NOMO-1 (cell line): ENCODE data around the gene LRSAM1.

Experiments used
- DNase-seq, 2 experiments: peaks; one replicate each; lab custom pipeline; 2025; ENCODE audit not compliant: unreplicated experiment in 2 of 2; lab: John Stamatoyannopoulos, UW

LRSAM1 gene

DNA sequence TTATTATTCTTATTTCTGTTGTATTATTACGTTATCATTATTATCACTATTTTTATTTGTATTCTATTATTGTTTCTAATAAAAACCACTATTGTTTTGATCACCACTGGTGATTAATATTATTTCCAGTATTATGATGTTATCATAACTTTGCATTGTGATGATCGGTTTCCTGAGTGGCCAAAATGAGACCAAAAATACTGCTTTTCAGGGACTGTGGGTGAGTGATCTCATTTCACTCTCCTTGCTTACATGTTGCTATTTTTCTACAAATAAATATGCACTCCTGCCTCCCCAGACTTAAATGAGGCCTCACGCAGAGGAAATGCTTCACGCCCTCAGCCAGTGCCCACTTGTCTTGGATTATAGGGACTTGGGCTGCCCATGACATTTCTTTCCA lies 78.4 kb downstream of the LRSAM1 start:
- no peak for DNase-seq

GRCh38 chr9:127530206-127530941 lies 79.1 kb downstream of the LRSAM1 start:
- no peak for DNase-seq

GRCh38 chr9:127531676-127532075 lies 80.4 kb downstream of the LRSAM1 start:
- no peak for DNase-seq

DNA sequence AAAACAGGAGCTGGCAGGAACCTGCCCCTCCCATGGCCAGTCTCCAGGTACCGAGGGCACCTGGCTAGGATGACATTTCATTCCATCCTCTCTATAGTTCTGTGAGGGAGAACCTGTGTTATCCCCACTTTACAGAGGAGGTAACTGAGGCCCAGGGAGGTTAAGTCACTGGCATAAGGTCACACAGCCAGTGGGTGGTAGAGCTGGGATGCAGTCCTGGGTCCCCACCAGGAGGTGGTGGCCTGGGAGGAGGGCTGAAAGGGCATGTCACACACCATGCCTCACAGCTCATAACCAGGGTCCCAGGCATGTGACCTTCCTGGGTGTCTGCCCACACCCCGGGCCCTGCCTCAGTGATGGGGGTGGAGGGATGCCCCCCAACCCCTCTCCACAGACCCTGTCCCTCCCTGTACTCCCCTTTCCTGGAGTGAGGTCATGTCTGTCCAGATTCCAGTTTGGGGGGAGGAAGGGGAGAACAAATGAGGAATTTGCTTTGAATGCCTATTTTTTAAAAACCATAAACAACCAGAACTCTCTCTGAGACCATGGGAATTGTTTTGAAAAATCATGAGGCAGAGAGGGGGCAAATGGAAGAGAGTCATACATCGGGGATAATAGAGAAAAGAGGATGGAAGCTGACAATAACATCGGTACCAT lies 83.1 kb downstream of the LRSAM1 start:
- DNase-seq = no peak

- no peak for DNase-seq
These were observed 83.6 kb downstream of the LRSAM1 start for GRCh38 chr9:127534931-127535330.

- no peak for DNase-seq
These were observed 84.1 kb downstream of the LRSAM1 start for GRCh38 chr9:127535396-127535795.

GRCh38 chr9:127535834-127536233 lies 84.5 kb downstream of the LRSAM1 start:
- DNase-seq = no peak

DNA sequence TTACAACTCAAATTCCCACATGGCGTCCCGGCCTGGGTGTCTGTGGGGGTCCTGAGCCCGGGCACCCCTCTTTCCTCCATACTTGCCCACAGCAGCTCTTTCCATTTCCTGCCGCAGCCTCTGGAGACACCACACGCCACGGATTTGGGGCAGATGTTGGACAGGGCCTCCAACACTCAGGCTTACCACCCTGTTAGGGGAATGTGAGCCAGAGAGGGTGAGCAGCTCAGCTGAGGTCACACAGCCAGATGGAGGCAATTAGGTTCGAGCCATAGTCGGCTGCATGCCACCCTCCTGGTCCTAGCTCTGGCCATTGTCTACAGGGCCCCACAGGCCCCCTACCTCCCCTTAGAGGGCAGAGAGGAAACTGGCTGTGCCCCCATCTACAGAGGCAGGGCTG lies 85.2 kb downstream of the LRSAM1 start:
- no peak for DNase-seq

DNA sequence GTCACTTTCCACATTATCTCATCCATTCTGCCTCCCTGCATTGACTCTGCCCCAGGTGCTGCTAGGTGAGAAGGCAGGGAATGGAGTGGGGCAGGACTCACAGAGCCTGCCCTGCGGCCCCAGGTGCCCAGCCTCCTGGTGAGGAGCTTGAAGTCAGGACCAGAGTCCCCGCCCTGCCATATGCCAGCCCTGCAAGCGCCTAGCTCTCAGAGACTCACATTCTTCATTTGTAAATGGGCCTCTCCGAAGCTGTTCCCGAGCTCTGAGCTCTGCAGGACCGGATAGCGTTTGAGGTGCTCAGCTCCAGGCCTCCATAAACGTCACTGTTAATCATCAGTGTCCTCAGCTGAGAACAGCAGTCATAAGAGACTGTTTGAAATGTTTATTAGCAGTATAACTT lies 85.7 kb downstream of the LRSAM1 start:
- DNase-seq = no peak

- no peak for DNase-seq
These were observed 86.5 kb downstream of the LRSAM1 start for GRCh38 chr9:127537792-127538191.

DNA sequence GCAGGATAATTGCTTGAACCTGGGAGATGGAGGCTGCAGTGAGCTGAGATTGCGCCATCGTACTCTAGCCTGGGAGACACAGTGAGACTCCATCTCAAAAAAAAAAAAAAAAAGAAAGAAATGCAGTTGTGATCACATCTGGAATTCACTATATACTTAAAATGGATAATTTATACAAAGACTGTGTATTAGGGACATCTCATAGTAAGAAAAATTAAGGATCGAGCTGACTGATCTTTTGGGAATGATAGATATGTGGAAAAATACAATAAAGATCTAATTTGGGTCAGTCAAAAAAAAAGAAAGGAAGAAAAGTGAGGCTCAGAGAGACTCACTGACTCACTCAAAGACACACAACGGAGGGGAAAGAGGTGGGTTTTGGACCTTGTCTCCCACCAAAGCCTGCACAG lies 87.5 kb downstream of the LRSAM1 start:
- no peak for DNase-seq

DNA sequence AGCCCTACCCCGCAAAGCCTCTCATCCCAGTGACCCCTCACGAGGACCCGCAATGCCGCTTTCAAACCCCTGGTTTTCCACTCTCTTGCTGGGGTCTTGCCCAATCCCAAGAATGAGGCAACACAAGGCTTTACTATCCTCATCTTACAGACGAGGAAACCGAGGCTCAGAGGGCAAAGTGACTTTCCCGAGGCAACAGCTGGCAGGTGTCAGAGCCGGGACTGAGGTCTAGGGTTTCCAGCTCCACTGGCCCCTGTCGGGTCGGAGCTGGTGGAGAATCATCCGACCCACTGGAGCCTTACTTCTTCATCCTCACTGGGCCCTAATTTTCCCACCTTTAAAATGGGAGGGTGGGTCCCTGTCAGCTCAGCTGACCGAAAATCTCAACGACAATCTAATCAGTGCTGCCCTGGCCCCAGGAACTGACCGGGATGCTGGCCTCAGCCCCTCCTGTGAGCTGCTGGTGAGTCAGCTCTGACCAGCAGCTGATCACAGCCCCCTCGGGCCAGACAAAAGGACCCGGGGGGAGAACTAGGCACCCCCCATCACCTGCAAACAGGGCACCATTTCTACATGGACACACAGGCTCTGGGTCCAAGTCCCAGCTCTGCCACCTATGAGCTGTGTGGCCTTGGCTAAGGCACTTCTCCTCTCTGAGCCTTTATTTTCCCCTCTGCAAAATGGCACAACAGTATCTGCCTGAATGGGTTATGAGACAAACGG lies 88.1 kb downstream of the LRSAM1 start:
- no peak for DNase-seq

- DNase-seq = no peak
These were observed 88.8 kb downstream of the LRSAM1 start for GRCh38 chr9:127539982-127540663.

GRCh38 chr9:127540664-127541041 lies 89.3 kb downstream of the LRSAM1 start:
- no peak for DNase-seq

DNA sequence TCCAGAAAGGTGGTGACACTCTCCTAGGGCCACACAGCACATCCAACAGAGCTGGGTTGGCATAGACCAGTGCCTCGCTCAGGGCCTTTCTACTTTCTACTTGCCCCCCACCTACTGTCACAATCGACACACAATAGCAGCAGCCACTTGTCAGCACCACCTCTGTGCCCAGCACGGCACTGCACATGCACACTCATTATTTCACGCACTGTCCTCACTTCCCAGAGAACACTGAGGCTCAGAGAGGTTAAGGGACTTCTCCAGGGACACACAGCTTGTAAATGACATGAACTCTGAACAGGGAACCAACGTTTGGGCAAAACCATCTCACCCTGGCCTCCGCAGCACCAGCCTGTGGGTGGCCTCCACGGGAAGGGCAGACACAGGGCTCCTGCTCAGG lies 89.9 kb downstream of the LRSAM1 start:
- DNase-seq = no peak

GRCh38 chr9:127541865-127542264 lies 90.6 kb downstream of the LRSAM1 start:
- DNase-seq = no peak

DNA sequence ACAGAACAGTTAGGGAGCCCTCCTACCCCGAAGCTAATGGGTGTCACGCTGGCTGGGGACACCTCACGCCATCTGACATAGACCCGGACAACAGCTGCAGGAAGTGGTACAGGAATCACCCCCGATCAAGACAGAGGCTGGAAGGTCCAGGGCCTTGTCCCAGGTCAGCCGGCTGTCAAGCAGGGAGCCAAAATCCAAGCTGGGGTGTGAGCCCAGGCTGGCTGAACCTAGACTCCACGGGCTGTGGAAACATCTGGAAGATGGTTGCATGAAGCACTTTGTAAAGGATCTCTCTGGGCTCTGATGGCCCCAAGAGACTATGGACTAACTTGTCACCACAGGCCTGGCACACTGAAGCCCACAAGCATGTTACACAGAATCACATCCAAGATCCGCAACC lies 91.9 kb downstream of the LRSAM1 start:
- no peak for DNase-seq

GRCh38 chr9:127543973-127544533 lies 92.7 kb downstream of the LRSAM1 start:
- DNase-seq = no peak

- DNase-seq = no peak
These were observed 94.2 kb downstream of the LRSAM1 start for GRCh38 chr9:127545196-127546124.
